GM06990 (cell line): ENCODE measurements around the gene RERE.

ENCODE experiments used
- DNase-seq: peaks from one replicate; pipeline ENCODE4 v3.0.0-alpha.2; 2011; ENCODE audit not compliant: insufficient read length; ENCODE audit errors: extremely low read depth
- H3K27me3 ChIP-seq: replicated peaks from 2 replicates; pipeline ENCODE4 v1.6.0; 2011; ENCODE audit warnings: low read length; ENCODE audit not compliant: control insufficient read depth, insufficient read depth
- H3K36me3 ChIP-seq: 2 replicates; pipeline ENCODE4 v1.5.1; 2011; ENCODE audit warnings: low read length; ENCODE audit not compliant: control insufficient read depth, insufficient read depth
- H3K4me3 ChIP-seq: replicated peaks from 2 replicates; pipeline ENCODE4 v1.5.1; 2011; ENCODE audit warnings: low read depth, mild to moderate bottlenecking, control low read depth, low read length
- CTCF ChIP-seq: IDR thresholded peaks from 2 replicates; pipeline ENCODE4 v1.5.1; 2011; ENCODE audit warnings: low read length, control low read depth, mild to moderate bottlenecking, inconsistent platforms; ENCODE audit not compliant: insufficient read depth, poor library complexity, severe bottlenecking

The RERE gene

GRCh38 chr1:8373581-8374241 lies 443.7 kb downstream of the RERE start:
- H3K27me3 ChIP-seq: no peaks in the 10 kb centered on the region
- no peak for TF ChIP-seq CTCF
- no peak overlapping the region for H3K4me3 ChIP-seq
- DNase-seq: no peak
- peaks cover 2% of the 10 kb centered on the region for H3K36me3 ChIP-seq

GRCh38 chr1:8373125-8373524 lies 444.3 kb downstream of the RERE start:
- Histone ChIP-seq H3K27me3 (no peaks in the 10 kb centered on the region), H3K4me3 (no peak overlapping the region), H3K36me3 (peaks cover 2% of the 10 kb centered on the region)
- no peak for TF ChIP-seq CTCF
- DNase-seq: no peak

- H3K27me3 ChIP-seq: no peaks in the 10 kb centered on the region
- H3K36me3 ChIP-seq: peaks cover 2% of the 10 kb centered on the region
- no peak for TF ChIP-seq CTCF
- no peak overlapping the region for H3K4me3 ChIP-seq
- DNase-seq: no peak
These were observed 446.0 kb downstream of the RERE start for GRCh38 chr1:8371372-8371991.

GRCh38 chr1:8370905-8371315 lies 446.5 kb downstream of the RERE start:
- no peak for DNase-seq
- Histone ChIP-seq H3K36me3 (peaks cover 2% of the 10 kb centered on the region), H3K27me3 (no peaks in the 10 kb centered on the region)

GRCh38 chr1:8370046-8370881 lies 447.2 kb downstream of the RERE start:
- DNase-seq: no peak
- Histone ChIP-seq H3K36me3 (peaks cover 6% of the 10 kb centered on the region), H3K4me3 (no peak overlapping the region), H3K27me3 (no peaks in the 10 kb centered on the region)
- no peak for TF ChIP-seq CTCF

More at GRCh38 chr1:8370905-8371315, 446.5 kb downstream of the RERE start:
- TF ChIP-seq CTCF: no peak
- no peak overlapping the region for H3K4me3 ChIP-seq
